ENCODE data around the gene JPT2. TPM values are rescaled to one million over a fixed set of nuclear protein-coding genes. Genes with fewer than 3 reads are reported as not detected.

The JPT2 gene
- total RNA-seq, 4 donors from 2014 or later = 12.0 to 31.5 (median 25.1) TPM

GRCh38 chr16:1709356-1709755 lies 31.3 kb downstream of the JPT2 start:
- Histone ChIP-seq H3K9me3 (no peaks in the 10 kb centered on the region), H3K27ac (no peak overlapping the region), H3K4me1 (peaks cover 12 to 34% (median 23%) of the 10 kb centered on the region in 4 donors), H3K36me3 (no peaks in the 10 kb centered on the region), H3K4me3 (no peak overlapping the region), H3K27me3 (no peaks in the 10 kb centered on the region)
- in situ Hi-C loops (cut with MboI; ENCODE audit: low pct_ligation_motif_present in 1 of 4, low pct_unique_long_range_greater_than_20kb in 1 of 4, low sequenced_read_pairs in 3 of 4) = no loop called here
- 95% methylated on average over 15 of the region's 15 CpGs; no CpG with 5 or more reads in 1 of the 2 donors for WGBS, 2 donors (ENCODE audit: low coverage in 1 of 2)
- DNase-seq = no peak
- intact Hi-C loops (cut with DNase I; ENCODE audit: low total_unique reads) = no loop called here
- no peak for TF ChIP-seq POLR2A (IDR thresholded peaks at IDR 0.05)
- no peak for TF ChIP-seq EP300 (IDR thresholded peaks at IDR 0.05; ENCODE audit: low read depth)
- no peak for TF ChIP-seq CTCF (IDR thresholded peaks at IDR 0.05)
- no peak for TF ChIP-seq POLR2AphosphoS5 (IDR thresholded peaks at IDR 0.05)

DNA sequence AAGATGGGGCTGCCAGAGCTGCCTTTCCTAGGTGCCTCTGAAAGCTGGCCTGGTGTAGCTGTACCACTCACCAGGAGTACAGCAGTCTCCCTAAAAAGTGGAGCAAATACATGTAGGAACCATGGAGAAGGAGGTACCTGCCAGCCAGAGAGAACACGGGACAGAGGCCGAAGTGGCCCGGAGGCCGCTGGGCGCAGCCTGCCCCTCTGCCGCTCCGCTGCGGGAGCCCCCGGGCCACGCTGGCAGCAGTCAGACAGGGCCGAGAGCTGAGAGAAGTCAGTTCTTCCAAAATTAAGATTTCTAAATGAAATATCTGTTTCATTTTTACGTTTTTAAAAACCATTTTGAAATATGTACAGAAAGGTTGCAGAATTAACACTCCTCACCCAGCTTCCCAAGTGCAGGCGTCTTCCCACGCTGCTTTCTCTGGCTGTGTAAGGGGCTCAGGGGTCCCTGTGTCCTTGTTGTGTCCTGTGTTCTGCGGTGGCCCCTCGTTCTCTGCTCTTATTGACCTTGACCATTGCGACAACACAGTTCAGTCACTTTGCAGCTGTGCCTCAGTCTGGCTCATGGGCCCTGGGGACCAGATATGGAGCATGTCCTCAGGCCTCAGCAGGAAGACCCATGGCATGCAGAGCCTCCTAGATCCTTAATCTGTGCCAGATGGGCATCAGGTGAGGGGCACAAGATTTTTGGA lies 32.9 kb downstream of the JPT2 start:
- peaks cover 11 to 26% (median 17%) of the 10 kb centered on the region in 4 donors for H3K4me1 ChIP-seq
- WGBS, 2 donors (ENCODE audit: low coverage in 1 of 2) = 86% methylated on average over 17 of the region's 17 CpGs; no CpG with 5 or more reads in 1 of the 2 donors
- no peak for TF ChIP-seq POLR2A (IDR thresholded peaks at IDR 0.05)
- TF ChIP-seq POLR2AphosphoS5 (IDR thresholded peaks at IDR 0.05) = no peak
- no peak for TF ChIP-seq EP300 (IDR thresholded peaks at IDR 0.05; ENCODE audit: low read depth)
- no peak for TF ChIP-seq CTCF (IDR thresholded peaks at IDR 0.05)

GRCh38 chr16:1712791-1713261 lies 34.7 kb downstream of the JPT2 start:
- no peak for DNase-seq
- Histone ChIP-seq H3K4me3 (no peak overlapping the region), H3K36me3 (no peaks in the 10 kb centered on the region), H3K27me3 (no peaks in the 10 kb centered on the region), H3K27ac (no peak overlapping the region), H3K4me1 (peaks cover 4 to 12% (median 8%) of the 10 kb centered on the region in 4 donors), H3K9me3 (no peaks in the 10 kb centered on the region)
- WGBS, 2 donors (ENCODE audit: low coverage in 1 of 2) = 77% methylated on average over 14 of the region's 14 CpGs; no CpG with 5 or more reads in 1 of the 2 donors
- in situ Hi-C loops (cut with MboI; ENCODE audit: low pct_ligation_motif_present in 1 of 4, low pct_unique_long_range_greater_than_20kb in 1 of 4, low sequenced_read_pairs in 3 of 4) = no loop called here
- intact Hi-C loops (cut with DNase I; ENCODE audit: low total_unique reads) = no loop called here
- no peak for TF ChIP-seq CTCF (IDR thresholded peaks at IDR 0.05)
- TF ChIP-seq POLR2AphosphoS5 (IDR thresholded peaks at IDR 0.05) = no peak
- TF ChIP-seq POLR2A (IDR thresholded peaks at IDR 0.05) = no peak
- TF ChIP-seq EP300 (IDR thresholded peaks at IDR 0.05; ENCODE audit: low read depth) = no peak

More for the DNA sequence above, 32.9 kb downstream of the JPT2 start:
- Histone ChIP-seq H3K9me3 (no peaks in the 10 kb centered on the region), H3K27ac (no peak overlapping the region), H3K27me3 (no peaks in the 10 kb centered on the region), H3K4me3 (no peak overlapping the region), H3K36me3 (no peaks in the 10 kb centered on the region)
- intact Hi-C loops (cut with DNase I; ENCODE audit: low total_unique reads) = no loop called here
- DNase-seq = no peak
- in situ Hi-C loops (cut with MboI; ENCODE audit: low pct_ligation_motif_present in 1 of 4, low pct_unique_long_range_greater_than_20kb in 1 of 4, low sequenced_read_pairs in 3 of 4) = no loop called here

GRCh38 chr16:1713331-1713730 lies 35.3 kb downstream of the JPT2 start:
- in situ Hi-C loops (cut with MboI; ENCODE audit: low pct_ligation_motif_present in 1 of 4, low pct_unique_long_range_greater_than_20kb in 1 of 4, low sequenced_read_pairs in 3 of 4) = no loop called here
- Histone ChIP-seq H3K36me3 (no peaks in the 10 kb centered on the region), H3K27me3 (no peaks in the 10 kb centered on the region), H3K9me3 (no peaks in the 10 kb centered on the region), H3K4me1 (peaks cover 0 to 7% (median 3%) of the 10 kb centered on the region in 4 donors), H3K4me3 (no peak overlapping the region), H3K27ac (peak overlapping the region in 1 of 4 donors; percentile 17)
- 74 to 86% methylated on average over 4 to 7 of the region's 7 CpGs for WGBS, 2 donors (ENCODE audit: low coverage in 1 of 2)
- TF ChIP-seq POLR2A (IDR thresholded peaks at IDR 0.05) (no peak), CTCF (IDR thresholded peaks at IDR 0.05) (no peak), EP300 (IDR thresholded peaks at IDR 0.05; ENCODE audit: low read depth) (no peak), POLR2AphosphoS5 (IDR thresholded peaks at IDR 0.05) (no peak)
- no peak for DNase-seq
- intact Hi-C loops (cut with DNase I; ENCODE audit: low total_unique reads) = no loop called here
